Spleen (tissue), 7 donors: ENCODE results near the gene CDYL2.

Source experiments
- CTCF ChIP-seq, 11 experiments: fragments of 200-600 bp in 7 of 11; fragments of 450-650 bp in 4 of 11; sonication (generic) in 4 of 11; IDR thresholded peaks in 8 of 11; conservative IDR thresholded peaks in 3 of 11; 1 replicate in 7 of 11; 2 replicates in 4 of 11; pipeline versions ENCODE4 v1.4.0 to v1.8.0; 2016 to 2021; ENCODE audit warnings: antibody characterized with exemption in 11 of 11, inconsistent platforms in 4 of 11, mild to moderate bottlenecking in 1 of 11
- POLR2A ChIP-seq, 3 donors: fragments of 450-650 bp; IDR thresholded peaks; one replicate each; pipeline ENCODE4 v1.5.1; 2017; ENCODE audit warnings: antibody characterized with exemption in 3 of 3, mild to moderate bottlenecking in 1 of 3
- POLR2AphosphoS5 ChIP-seq, 3 donors: sonication (generic); formaldehyde crosslinking; IDR thresholded peaks; one replicate each; pipeline ENCODE4 v1.5.1; 2017; ENCODE audit warnings: antibody characterized with exemption in 3 of 3
- donor health status: DM: no; HTN: no; CAD: no; lungs with moderate emphysema.
- donor health status: DM: no; HTN: no; CAD: no.
- donor health status: DM: no; HTN: no; CAD: no.

GRCh38 chr16:80608946-80609345, 195.5 kb downstream of the CDYL2 start:
- TF ChIP-seq POLR2A (IDR thresholded peaks at IDR 0.05) (no peak), CTCF (IDR thresholded peaks at IDR 0.05 in 8 of 11, conservative IDR thresholded peaks at IDR 0.05 in 3 of 11) (no peak), POLR2AphosphoS5 (IDR thresholded peaks at IDR 0.05) (no peak)
